HAP-1 (cell line): ENCODE data around the gene ESRRG.
A peak's percentile ranks its signal among the peaks of the same experiment; 100 is the strongest.
"Not testable (repeated sequence)": the region's sequence is repeated elsewhere in the genome, so short reads cannot be mapped to it uniquely, and the experiment has no call there.

Experiments
- DNase-seq, 2 experiments: peaks; one replicate each; pipeline ENCODE4 v3.0.0-alpha.2; 2016 to 2020; ENCODE audit warnings: low spot score in 2 of 2
- H3K27me3 ChIP-seq: fragments of 250-450 bp; sonication (Bioruptor Pico); 2 replicates; pipeline ENCODE4 v1.5.1; 2020; ENCODE audit warnings: low read depth, mild to moderate bottlenecking, moderate library complexity
- H3K36me3 ChIP-seq: fragments of 250-450 bp; sonication (Bioruptor Pico); replicated peaks from 2 replicates; pipeline ENCODE4 v1.5.1; 2020; ENCODE audit warnings: mild to moderate bottlenecking
- H3K4me1 ChIP-seq: fragments of 250-450 bp; sonication (Bioruptor Pico); 2 replicates; pipeline ENCODE4 v1.5.1; 2020; ENCODE audit warnings: mild to moderate bottlenecking
- H3K4me3 ChIP-seq: fragments of 250-450 bp; sonication (Bioruptor Pico); 2 replicates; pipeline ENCODE4 v1.5.1; 2020; ENCODE audit warnings: mild to moderate bottlenecking, moderate library complexity
- H3K9me3 ChIP-seq: fragments of 250-450 bp; sonication (Bioruptor Pico); 2 replicates; pipeline ENCODE4 v1.5.1; 2020; ENCODE audit warnings: mild to moderate bottlenecking, moderate library complexity
- in situ Hi-C: fragments of 300-500 bp; cut with MboI; formaldehyde crosslinking; loops from 3 replicates; pipeline ENCODE4 v1.14.3; 2020; ENCODE audit warnings: low sequenced_read_pairs, inconsistent platforms, mixed read lengths

ESRRG gene

DNA sequence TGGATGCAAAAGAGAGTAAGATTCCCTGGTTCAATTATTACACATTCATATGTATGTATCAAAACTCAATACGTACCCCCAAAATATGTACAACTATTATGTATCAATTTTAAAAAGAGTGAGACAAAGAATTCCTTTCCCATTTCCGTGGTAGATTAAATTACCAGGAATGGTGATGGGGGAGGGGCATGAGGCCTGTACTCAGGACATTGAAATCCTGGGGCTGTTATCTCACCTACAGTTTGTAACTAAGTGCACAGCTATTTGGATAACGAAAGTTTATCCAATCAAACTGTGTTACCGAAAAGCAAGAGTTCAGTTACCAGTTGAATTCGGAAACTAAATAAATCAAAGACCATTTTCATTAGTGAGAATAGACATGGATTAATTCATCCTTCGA lies 8.3 kb upstream of the ESRRG start:
- H3K27me3 ChIP-seq = no peaks in the 10 kb centered on the region

DNA sequence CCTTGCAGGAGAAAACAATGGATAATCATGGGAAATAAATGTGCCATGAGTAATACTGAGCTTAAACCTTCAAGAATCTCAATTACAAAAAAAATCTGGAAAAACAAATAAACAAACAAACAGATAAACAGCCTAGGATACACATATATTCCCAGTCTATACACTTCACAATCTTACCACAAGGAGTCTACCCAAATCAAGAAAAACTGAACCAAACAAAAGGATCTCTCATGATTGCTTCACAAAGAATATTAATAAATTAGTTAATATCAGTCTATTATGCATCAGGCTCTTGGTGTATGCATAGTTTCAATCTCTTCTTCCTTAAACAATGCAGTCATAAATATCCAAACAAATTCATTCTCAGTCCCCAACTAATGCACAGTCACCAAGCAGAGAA lies 3.2 kb upstream of the ESRRG start:
- no peaks in the 10 kb centered on the region for H3K27me3 ChIP-seq
- in situ Hi-C loops = no loop called here
- H3K4me1 ChIP-seq = peaks cover 60% of the 10 kb centered on the region
- no peaks in the 10 kb centered on the region for H3K9me3 ChIP-seq
- H3K36me3 ChIP-seq = no peaks in the 10 kb centered on the region
- no peak overlapping the region for H3K4me3 ChIP-seq
- no peak for DNase-seq

More for the DNA sequence above, 8.3 kb upstream of the ESRRG start:
- H3K36me3 ChIP-seq = no peaks in the 10 kb centered on the region
- no peak overlapping the region for H3K4me3 ChIP-seq
- H3K9me3 ChIP-seq = no peaks in the 10 kb centered on the region
- H3K4me1 ChIP-seq = peaks cover 34% of the 10 kb centered on the region
- no peak for DNase-seq
- in situ Hi-C loops = no loop called here

DNA sequence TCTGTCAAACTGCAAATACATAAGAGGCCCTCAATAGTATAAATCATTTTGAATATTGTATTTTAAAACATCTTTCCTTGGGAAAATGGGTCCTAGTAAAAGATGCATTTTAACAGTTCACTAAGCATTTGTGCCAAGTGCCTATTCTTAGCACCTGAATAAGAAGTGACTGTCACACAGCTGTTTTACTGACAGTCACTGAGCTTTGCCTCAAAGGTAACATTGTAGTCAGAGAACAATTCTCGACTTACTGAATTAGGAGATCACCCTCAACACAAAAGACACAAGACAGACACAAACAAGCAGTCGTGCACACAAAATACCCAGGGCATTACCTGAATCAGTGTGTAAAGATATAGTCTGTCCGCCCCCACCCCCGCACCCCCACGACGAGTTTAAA lies 408 bp downstream of the ESRRG start:
- H3K9me3 ChIP-seq = no peaks in the 10 kb centered on the region
- H3K4me1 ChIP-seq = peaks cover 45% of the 10 kb centered on the region
- peak overlapping the region; percentile 35 for H3K4me3 ChIP-seq
- in situ Hi-C loops = no loop called here
- H3K27me3 ChIP-seq = no peaks in the 10 kb centered on the region
- DNase-seq = peak in 1 of 2 experiments; percentile 36
- H3K36me3 ChIP-seq = no peaks in the 10 kb centered on the region

DNA sequence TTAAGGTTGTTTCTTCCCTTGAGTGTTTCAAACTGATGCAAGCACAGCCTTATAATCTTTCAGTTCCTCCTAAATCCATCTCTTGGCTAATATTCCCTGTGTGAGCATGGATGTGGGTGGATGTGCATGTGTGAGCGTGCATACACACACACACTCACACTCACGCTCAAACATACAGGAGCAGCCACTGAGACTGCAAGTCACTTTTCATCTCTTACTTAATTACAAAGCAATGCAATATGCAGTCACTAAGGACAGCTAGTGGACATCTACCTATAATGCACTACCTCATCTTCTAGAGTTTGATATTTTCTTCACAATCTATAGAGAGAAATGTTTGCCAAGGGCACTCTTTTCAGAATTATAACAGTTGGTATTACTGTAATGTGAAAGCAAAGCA lies 1.4 kb downstream of the ESRRG start:
- peaks cover 41% of the 10 kb centered on the region for H3K4me1 ChIP-seq
- DNase-seq = peak in 1 of 2 experiments; percentile 32
- H3K27me3 ChIP-seq = no peaks in the 10 kb centered on the region
- no peaks in the 10 kb centered on the region for H3K9me3 ChIP-seq
- in situ Hi-C loops = no loop called here
- peak overlapping the region; percentile 35 for H3K4me3 ChIP-seq
- H3K36me3 ChIP-seq = no peaks in the 10 kb centered on the region

DNA sequence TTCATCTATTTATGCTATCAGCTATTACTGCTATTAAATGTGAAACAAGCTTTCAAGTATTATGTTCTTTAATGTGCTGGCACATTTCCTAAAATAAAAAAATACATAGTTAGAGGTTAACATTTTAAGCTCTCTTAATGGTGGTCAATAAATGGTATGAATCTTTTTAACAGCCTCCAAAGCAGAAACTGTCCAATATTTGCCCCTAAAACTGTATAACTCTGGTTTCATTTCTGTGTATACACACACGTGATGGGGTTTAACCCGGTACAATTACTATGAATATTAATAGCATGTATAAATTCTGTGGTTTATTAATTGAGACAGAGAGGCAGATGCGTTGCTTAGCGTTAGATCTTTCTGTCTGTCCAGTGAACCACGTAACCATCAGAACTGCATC lies 2.2 kb downstream of the ESRRG start:
- in situ Hi-C loops = no loop called here
- no peaks in the 10 kb centered on the region for H3K36me3 ChIP-seq
- no peaks in the 10 kb centered on the region for H3K27me3 ChIP-seq
- H3K9me3 ChIP-seq = no peaks in the 10 kb centered on the region
- peak overlapping the region; percentile 35 for H3K4me3 ChIP-seq
- DNase-seq = no peak
- H3K4me1 ChIP-seq = peaks cover 33% of the 10 kb centered on the region

DNA sequence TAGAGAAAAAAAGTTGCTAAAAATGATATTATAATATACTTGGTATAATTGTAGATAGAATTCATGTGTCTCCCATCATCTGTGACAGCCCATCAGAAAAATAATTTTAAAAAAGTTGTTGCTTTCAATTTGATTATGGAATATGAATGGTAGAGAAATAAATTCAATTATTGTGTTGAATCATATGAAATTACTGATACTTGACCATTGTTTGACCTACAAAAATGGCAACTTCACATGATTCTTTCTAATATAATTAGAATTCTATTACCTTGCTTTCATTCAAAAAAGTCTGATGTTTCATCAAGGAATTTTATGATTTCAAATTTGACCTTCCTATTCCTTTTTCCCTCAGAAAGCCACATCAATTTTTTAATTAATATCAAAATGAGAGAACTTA lies 11.5 kb downstream of the ESRRG start:
- in situ Hi-C loops = no loop called here
- Histone ChIP-seq H3K27me3 (no peaks in the 10 kb centered on the region), H3K4me3 (no peak overlapping the region), H3K9me3 (no peaks in the 10 kb centered on the region), H3K36me3 (no peaks in the 10 kb centered on the region), H3K4me1 (peaks cover 8% of the 10 kb centered on the region)
- DNase-seq = no peak

DNA sequence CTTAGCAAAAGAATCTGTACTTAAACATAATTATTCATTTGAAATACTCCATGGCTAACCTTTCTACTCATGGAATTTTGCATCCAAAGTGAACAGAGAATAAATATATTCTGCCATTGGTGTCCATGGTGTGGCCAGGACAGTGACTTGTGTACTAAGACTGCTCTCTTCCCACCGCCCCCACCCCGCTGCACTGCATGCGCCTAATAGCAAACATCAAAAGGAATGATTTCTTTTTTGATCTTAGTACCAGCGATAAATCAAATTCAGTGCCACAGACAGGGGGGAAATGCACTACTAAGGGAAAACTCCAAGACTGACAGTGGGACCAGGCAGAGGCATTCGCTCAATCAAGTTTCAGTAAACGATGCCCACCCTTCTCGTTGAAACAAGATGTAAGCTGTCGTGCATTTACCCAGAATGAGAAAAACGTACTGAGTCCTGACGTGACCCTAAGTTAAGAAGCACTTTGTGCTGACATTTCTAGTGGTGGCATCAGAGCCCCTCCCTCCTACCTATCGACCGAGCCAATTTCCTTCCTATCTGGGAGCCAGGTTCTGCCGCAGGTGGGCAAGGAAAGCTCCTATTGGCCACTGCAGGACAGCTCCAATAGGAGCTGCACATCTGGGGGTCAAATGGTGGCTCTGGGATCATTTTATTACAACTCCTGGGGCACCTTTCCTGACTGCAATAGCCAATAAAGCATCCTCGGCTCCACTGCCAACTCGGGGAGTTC lies 12.5 kb downstream of the ESRRG start:
- in situ Hi-C loops = no loop called here
- no peaks in the 10 kb centered on the region for H3K36me3 ChIP-seq
- H3K9me3 ChIP-seq = no peaks in the 10 kb centered on the region
- no peak overlapping the region for H3K4me3 ChIP-seq
- DNase-seq = no peak
- no peaks in the 10 kb centered on the region for H3K27me3 ChIP-seq
- H3K4me1 ChIP-seq = peaks cover 15% of the 10 kb centered on the region

DNA sequence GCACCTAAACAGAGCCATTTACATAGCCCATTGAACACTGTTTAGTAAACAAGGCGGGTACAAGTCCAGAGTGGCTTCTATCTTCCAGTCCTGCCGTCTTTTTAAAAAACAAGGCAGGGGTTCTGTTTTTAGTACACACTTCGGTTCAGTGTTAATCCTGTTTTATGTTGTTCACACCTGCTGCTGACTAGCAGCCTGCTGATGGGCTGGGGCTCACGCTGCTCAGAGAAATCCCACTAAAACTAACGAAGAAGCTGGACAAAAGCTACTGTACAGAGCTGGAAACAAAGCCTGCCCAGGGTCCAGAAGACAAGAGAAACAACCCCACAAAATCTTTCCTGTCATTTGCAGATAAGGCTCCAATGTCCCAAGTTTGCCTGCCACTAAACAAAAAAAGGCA lies 13.2 kb downstream of the ESRRG start:
- in situ Hi-C loops = no loop called here
- DNase-seq = peak in 1 of 2 experiments; percentile 30
- no peaks in the 10 kb centered on the region for H3K27me3 ChIP-seq

DNA sequence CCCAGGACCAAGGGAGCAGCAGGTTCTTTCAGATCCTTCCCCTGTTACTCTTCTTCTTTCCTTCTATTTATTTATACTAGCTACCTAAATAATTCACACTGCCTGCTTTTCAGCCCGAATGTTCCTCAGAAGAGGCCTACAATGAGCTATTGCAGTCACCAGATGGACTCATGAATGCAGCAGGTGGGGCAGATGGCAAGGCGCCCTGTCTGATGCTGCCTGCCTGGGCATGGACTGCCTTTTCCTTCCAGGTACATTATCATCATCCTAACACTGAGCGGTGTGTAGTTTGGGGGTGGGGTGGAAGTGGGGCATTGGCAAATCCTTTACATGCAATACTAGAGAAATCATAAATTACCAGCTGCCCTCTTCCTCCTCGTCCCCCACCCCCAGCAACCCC lies 17.6 kb downstream of the ESRRG start:
- Histone ChIP-seq H3K9me3 (no peaks in the 10 kb centered on the region), H3K27me3 (no peaks in the 10 kb centered on the region), H3K4me1 (peaks cover 21% of the 10 kb centered on the region), H3K4me3 (no peak overlapping the region), H3K36me3 (no peaks in the 10 kb centered on the region)
- DNase-seq = no peak
- in situ Hi-C loops = no loop called here

More for the DNA sequence above, 13.2 kb downstream of the ESRRG start:
- no peaks in the 10 kb centered on the region for H3K9me3 ChIP-seq
- H3K36me3 ChIP-seq = no peaks in the 10 kb centered on the region
- H3K4me3 ChIP-seq = no peak overlapping the region
- H3K4me1 ChIP-seq = peaks cover 21% of the 10 kb centered on the region

DNA sequence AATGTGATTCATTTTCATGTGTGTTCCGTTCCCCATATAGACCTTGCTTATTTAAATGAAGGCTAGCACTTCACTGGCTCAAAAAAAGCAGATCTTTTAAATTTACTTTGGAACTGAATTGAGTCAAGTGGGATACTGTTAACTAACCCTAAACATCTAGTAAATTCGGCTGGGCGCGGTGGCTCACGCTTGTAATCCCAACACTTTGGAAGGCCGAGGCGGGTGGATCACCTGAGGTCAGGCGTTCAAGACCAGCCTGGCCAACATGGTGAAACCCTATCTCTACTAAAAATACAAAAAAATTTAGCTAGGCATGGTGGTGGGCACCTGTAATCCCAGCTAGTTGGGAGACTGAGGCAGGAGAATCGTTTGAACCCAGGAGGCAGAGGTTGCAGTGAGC lies 19.2 kb downstream of the ESRRG start:
- in situ Hi-C loops, DNase-seq, H3K9me3 ChIP-seq, H3K36me3 ChIP-seq, H3K4me3 ChIP-seq, H3K27me3 ChIP-seq: not testable (repeated sequence)
- H3K4me1 ChIP-seq = peaks cover 17% of the 10 kb centered on the region

DNA sequence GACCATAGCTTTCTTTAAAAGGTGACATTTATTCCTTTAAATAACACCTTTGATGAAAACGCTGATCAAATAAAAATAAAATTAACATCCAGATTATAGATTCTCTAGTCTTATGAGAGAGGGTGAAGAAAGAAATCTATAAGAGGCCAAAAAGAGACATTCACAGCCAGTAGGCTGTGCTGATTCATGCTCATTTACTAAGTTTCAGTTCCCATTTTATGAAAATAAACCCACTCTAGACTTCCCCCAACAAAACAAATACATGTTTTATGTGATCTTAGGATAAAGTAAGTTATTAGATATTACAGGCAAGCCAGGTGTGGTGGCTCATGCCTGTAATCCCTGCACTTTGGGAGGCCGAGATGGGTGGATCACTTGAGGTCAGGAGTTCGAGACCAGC lies 21.1 kb downstream of the ESRRG start:
- no peaks in the 10 kb centered on the region for H3K9me3 ChIP-seq
- peaks cover 17% of the 10 kb centered on the region for H3K4me1 ChIP-seq
- no peak overlapping the region for H3K4me3 ChIP-seq
- no peaks in the 10 kb centered on the region for H3K27me3 ChIP-seq
- in situ Hi-C loops = no loop called here
- DNase-seq = no peak
- no peaks in the 10 kb centered on the region for H3K36me3 ChIP-seq

DNA sequence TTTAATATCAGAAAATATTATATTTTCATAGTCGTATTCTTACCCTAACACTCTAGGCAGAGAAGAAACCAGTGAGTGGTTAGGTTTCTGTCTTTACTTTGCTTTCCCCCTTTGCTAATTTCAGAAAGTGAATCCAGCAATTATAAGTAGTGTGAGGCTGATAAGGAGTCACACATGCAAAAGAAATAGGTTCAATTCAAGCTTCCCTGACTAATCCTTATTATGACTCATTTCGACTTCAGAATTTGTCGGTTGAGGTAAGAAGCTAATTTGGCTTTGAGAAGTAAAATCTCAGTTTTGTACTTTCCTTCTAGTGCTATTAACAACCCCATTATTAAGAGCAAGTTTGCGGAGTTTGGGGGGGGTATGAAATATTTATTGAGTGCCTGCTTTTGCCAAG lies 22.4 kb downstream of the ESRRG start:
- Histone ChIP-seq H3K27me3 (no peaks in the 10 kb centered on the region), H3K4me3 (no peak overlapping the region), H3K4me1 (peaks cover 6% of the 10 kb centered on the region), H3K36me3 (no peaks in the 10 kb centered on the region), H3K9me3 (no peaks in the 10 kb centered on the region)
- in situ Hi-C loops = no loop called here
- DNase-seq = no peak

DNA sequence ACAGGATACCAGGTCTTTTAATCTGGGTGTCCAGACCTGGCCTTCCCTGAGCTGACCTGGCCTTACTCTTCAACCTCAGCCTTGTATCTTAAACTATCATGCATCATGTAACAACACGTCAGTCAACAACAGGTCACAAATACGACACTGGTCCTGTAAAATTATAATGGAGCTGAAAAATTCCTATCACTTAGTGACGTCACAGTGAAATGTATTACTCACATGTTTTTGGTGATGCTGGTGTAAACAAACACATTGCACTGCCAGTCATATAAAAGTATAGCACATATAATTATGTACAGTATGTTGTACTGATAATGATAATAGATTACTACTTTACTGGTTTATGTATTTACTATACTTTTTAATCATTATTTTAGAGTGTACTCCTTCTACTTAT lies 31.5 kb downstream of the ESRRG start:
- in situ Hi-C loops = no loop called here
- Histone ChIP-seq H3K4me1 (peaks cover 4% of the 10 kb centered on the region; the same call in 1 of the 2 replicates), H3K36me3 (no peaks in the 10 kb centered on the region), H3K9me3 (no peaks in the 10 kb centered on the region), H3K27me3 (no peaks in the 10 kb centered on the region), H3K4me3 (no peak overlapping the region)
- no peak for DNase-seq

DNA sequence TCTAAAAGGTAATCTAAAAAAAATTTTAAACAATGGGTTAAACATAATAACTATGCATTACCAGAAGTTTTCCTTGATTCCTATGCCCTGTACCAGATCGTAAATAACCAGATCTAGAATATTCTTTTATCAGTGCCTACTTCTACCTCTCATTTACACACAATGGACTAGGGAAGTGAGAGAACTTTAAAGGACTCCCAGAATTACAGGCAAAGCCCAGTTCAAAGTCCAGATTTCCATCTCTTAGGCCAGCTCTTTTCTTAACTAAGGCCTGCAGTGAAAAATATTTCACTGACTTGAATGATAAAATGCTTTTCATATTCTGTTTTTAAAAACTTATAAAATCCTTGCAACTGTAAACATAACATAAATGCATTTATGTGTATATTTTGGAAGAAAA lies 32.6 kb downstream of the ESRRG start:
- no peak for DNase-seq
- Histone ChIP-seq H3K4me1 (peaks cover 4% of the 10 kb centered on the region; the same call in 1 of the 2 replicates), H3K36me3 (no peaks in the 10 kb centered on the region), H3K4me3 (no peak overlapping the region), H3K9me3 (no peaks in the 10 kb centered on the region), H3K27me3 (no peaks in the 10 kb centered on the region)
- in situ Hi-C loops = no loop called here
